GM18499 (cell line): ENCODE results near the gene SOX6.
"Not testable (repeated sequence)": the region's sequence is repeated elsewhere in the genome, so short reads cannot be mapped to it uniquely, and the experiment has no call there.

Experiments used
- ATAC-seq: cut with Tn5 transposase; IDR thresholded peaks from one replicate; pipeline ENCODE4 v1.9.1; 2021; ENCODE audit warnings: moderate number of reproducible peaks; ENCODE audit not compliant: insufficient read depth, unreplicated experiment

The SOX6 gene

DNA sequence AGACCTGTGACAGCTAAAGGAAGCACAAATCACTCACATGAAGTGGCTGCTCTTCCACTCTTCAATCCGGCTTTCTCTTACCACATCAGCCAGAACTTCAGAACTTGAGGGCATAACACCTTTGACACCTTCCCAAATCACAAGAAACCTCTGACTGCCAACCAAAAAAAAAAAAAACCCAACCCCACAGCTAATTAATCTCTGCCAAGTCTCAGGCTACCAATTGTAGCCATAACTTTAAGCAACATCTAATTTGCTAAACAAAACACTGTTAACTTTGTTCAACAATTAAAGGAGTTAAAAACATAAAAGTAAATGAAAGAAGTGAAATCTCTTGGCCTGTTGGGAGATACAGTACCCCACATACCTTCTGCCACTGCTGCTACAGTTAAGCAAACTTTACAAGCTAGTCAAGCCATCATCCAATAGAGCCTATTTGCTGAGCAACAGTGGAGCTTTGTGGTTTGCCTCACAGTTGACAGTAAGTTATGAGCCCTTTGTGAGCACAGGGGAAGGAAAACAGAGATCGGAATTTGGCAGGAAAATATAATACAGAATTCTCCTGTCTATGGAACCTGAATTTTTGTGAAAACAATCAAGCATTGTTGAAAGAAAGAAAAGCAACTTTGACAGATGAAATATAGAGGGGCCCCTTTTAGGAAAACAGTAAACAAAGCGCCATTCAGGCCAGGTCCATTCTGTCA lies at the start of gene SOX6:
Gene SOX6 (minus strand): TSS at position 490 of the 704 bp plus-strand sequence. CDS start 15,298 bp downstream, outside the sequence.
- no peak for ATAC-seq

GRCh38 chr11:16404781-16405285 lies 48.5 kb upstream of the SOX6 start:
- no peak for ATAC-seq

DNA sequence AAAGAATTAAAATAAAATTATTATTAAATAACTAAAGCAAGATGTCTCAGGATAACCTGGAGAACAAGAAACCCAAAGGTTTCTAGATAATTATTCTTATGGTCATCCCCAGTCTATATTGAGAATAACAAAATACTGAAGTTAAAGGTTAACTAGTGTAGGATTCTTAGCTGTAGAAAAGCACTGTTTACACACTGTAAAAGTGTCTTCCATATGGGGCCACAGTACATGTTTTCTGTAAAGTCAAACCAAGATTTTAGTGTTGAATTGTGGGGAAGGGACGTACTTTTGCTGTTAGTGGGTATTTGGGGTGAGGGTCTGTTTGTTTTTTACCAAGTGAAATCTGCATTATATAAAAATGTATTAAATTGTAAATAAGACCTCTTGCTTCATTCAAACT lies 47.5 kb upstream of the SOX6 start:
- ATAC-seq: no peak

DNA sequence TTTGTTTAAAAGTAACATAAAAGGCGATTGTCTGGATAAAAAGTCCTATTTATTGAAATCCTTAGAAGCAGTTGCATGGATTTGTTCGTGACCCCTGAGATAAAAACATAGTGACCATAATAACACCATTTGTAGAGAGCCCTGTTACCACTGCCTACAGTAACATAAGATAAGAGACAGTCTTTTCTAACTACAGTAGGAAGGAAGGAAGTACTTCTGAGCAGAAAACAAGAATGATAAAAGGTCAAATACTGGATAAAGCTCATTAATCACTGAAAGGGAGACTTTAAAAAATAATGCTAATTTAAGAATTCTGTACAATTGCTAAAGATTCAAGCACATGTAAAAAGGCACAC lies 47.1 kb upstream of the SOX6 start:
- no peak for ATAC-seq

- ATAC-seq: no peak
These were observed 46.5 kb upstream of the SOX6 start for GRCh38 chr11:16402654-16403447.

- no peak for ATAC-seq
These were observed 41.0 kb upstream of the SOX6 start for GRCh38 chr11:16397390-16397789.

GRCh38 chr11:16395601-16396000 lies 39.3 kb upstream of the SOX6 start:
- no peak for ATAC-seq

DNA sequence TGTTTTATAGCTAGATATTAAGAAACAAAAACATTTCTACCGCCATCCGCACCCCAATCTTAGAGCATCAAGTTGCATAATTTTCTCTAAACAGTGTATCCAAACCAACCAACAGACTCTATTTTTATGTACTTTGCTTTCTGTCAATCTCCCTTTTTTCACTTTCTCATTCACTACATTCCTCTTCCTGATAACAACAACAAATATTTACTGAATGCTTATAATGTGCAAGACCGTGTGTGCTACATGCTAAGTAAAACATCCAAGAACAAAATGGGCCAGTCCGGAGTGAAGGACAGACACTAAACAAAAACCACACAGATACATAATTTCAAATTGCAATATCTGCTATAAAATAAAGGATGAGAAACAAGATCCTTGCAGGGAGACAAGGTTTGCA lies 38.6 kb upstream of the SOX6 start:
- no peak for ATAC-seq

DNA sequence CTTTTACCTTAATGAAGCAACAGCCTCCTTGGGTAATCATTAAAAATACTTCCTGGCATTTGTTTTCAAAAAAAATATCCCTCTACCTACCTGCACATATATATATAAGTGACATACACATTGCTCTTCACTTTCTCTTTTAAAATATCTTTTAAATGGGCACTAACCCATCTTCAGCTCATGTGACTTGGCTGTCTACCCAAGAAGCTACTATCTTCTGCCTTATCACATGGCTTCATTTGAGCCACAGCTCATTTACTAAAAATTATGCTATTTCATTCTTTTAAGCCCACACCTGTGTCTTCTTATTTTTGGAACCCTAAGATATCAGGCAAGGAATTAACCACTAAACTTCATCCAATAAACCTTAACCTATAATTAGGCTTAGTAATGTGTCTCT lies 37.0 kb upstream of the SOX6 start:
- ATAC-seq: no peak

- no peak for ATAC-seq
These were observed 36.3 kb upstream of the SOX6 start for GRCh38 chr11:16392616-16393015.

- not testable (repeated sequence) for ATAC-seq
These were observed 34.5 kb upstream of the SOX6 start for GRCh38 chr11:16390826-16391225.

- ATAC-seq: no peak
These were observed 28.8 kb upstream of the SOX6 start for GRCh38 chr11:16385099-16385498.

DNA sequence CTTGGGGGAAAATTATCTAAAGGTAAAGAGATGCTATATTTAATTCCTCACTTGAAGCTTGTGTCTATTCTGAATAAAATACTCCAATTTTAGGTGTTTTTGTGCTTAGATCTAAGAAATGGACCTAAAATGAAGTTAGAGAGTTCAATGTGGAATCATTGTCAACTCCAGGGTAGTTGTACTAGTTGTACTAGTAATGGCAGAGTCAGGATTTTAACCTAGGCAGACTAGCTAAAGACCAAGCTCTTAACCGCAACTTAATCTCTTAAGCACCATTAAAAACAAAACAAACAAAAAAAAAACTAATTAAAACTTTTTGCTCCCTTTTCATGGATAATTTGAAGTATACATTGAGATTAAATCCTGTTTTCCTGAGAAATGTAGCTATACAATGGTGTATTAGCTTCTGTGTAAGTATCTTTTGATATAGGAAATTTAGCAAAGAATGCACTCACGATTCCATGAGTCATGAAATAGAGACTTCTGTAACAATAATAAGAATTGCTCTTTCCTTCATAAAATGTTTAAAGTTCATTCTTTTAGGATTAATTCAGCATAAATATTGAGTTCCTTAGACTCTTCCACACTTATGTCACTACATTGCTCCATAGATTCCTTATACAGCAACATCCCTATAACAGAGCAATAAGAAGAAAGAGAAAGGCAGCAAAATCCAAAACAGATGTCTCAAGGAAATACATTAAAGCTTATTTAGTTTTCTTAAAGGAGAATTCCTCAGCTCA lies 26.5 kb upstream of the SOX6 start:
- no peak for ATAC-seq

- ATAC-seq: no peak
These were observed 25.8 kb upstream of the SOX6 start for GRCh38 chr11:16382186-16382585.

- ATAC-seq: no peak
These were observed 24.7 kb upstream of the SOX6 start for GRCh38 chr11:16380941-16381568.

DNA sequence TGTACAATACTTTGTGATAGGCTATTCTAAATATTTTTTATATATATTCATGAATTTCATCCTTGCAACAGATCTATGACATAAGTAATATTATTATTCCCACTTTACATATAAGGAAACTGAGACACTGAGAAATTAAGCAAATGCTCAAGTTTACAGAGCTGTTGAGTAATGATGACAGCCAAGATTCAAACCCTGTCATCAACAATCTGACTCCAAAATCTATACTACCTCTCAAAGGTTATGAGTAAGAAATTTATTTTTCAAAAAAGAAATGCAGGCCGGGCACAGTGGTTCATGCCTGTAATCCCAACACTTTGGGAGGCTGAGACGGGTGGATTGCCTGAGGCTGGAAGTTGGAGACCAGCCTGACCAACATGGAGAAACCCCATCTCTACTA lies 22.6 kb upstream of the SOX6 start:
- ATAC-seq: no peak

- no peak for ATAC-seq
These were observed 21.4 kb upstream of the SOX6 start for GRCh38 chr11:16377746-16378145.

DNA sequence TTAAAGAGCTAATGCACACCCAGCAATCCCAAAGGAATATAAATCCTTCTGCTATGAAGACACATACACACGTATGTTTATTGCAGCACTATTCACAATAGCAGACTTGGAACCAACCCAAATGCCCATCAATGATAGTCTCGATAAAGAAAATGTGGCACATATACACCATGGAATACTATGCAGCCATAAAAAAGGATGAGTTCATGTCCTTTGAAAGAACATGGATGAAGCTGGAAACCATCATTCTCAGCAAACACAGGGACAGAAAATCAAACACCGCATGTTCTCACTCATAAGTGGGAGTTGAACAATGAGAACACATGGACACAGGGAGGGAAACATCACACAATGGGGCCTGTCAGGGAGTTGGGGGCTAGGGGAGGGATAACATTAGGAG lies 19.3 kb upstream of the SOX6 start:
- not testable (repeated sequence) for ATAC-seq

DNA sequence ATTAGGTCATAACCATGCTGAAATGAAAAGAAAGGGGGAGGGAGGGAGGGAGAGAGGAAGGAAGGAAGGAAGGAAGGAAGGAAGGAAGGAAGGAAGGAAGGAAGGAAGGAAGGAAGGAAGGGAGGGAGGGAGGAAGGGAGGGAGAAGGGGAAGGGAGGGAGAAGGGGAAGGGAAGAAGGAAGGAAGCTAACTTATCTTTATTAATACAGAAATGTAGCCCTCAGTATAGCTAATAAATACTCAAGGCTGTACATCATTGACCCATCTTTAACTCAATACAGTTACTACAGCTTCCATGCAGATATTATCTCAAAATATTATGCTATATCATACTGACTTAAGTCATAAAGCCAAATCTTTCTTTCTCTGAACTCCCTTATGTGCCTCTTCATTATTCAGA lies 17.4 kb upstream of the SOX6 start:
- no peak for ATAC-seq

DNA sequence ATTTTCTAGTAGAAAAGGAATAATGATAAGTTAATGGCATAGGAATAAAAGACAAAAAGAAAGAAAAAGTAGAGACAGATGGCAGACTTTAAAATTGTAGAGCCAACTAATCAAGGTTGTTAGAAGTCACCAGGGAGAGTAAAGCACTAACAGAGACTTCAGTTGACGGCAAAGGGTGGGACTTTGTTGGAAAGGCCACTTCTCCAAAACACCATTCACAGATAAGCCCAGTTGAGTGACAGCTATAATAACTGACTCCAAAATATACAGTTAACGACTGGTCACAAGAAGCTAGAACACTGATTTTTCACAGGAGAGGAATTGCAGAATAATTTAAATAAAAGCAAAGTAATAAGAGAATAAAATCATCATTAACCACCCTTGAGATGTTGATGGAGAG lies 16.0 kb upstream of the SOX6 start:
- no peak for ATAC-seq

DNA sequence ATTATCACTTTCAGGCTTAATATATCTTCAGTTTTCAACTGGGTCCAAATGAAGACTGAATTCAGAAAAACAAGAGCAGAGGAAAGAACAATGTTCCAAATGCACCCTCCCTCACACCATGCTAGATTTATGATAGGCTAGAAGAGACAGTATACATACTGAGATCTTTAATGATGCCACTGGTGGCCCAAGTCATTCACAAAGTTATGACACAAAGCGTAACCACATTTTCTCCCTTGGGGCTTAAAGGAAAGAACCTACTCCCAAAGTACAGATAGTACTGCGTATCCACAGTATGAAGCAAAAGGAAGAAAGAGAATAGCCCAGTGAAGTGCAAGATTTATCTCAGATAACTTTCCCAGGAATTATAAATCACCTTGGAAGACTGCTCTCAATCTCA lies 10.9 kb upstream of the SOX6 start:
- no peak for ATAC-seq
